H54 (cell line): ENCODE data around the gene ATF6.
A peak's percentile ranks its signal among the peaks of the same experiment; 100 is the strongest.
"Not testable (repeated sequence)": the region's sequence is repeated elsewhere in the genome, so short reads cannot be mapped to it uniquely, and the experiment has no call there.

ENCODE experiments used
- DNase-seq: peaks from one replicate; pipeline ENCODE4 v3.0.0; 2011; ENCODE audit warnings: low spot score, mixed read lengths; ENCODE audit not compliant: insufficient read length
- FAIRE-seq: peaks from 3 replicates; lab custom pipeline; 2011; peaks lifted over from hg19 to GRCh38; lab: Jason Lieb, UNC
- POLR2A ChIP-seq: IDR thresholded peaks from 2 replicates; pipeline ENCODE4 v1.6.1; 2011; ENCODE audit warnings: low read depth, mild to moderate bottlenecking, low read length

ATF6 gene

GRCh38 chr1:161766102-161766981 lies at the start of gene ATF6:
Gene ATF6, plus strand, starts transcription at chr1:161766320. Its CDS starts 41 bp downstream, at chr1:161766361.
- 0 out of 2 replicates have a peak, but pooled peaks have one; percentile 34 for TF ChIP-seq POLR2A
- FAIRE-seq (peak; percentile 23), DNase-seq (peak; percentile 30)

GRCh38 chr1:161718559-161719324 lies 47.4 kb upstream of the ATF6 start:
- no peak for TF ChIP-seq POLR2A
- FAIRE-seq (no peak), DNase-seq (no peak)

- FAIRE-seq (no peak), DNase-seq (no peak)
- no peak for TF ChIP-seq POLR2A
These were observed 46.9 kb upstream of the ATF6 start for GRCh38 chr1:161719325-161719611.

- DNase-seq: no peak
- TF ChIP-seq POLR2A: no peak
- FAIRE-seq: no peak
These were observed 45.7 kb upstream of the ATF6 start for GRCh38 chr1:161720422-161720821.

GRCh38 chr1:161720956-161721737 lies 45.0 kb upstream of the ATF6 start, which contains the start of gene FCRLB:
Gene FCRLB, plus strand, starts transcription at chr1:161721544. Its CDS starts 1,129 bp downstream, at chr1:161722673.
- TF ChIP-seq POLR2A: no peak
- DNase-seq: no peak
- FAIRE-seq: no peak

- DNase-seq (peak; percentile 75), FAIRE-seq (peak; percentile 30)
- no peak for TF ChIP-seq POLR2A
These were observed 44.3 kb upstream of the ATF6 start for GRCh38 chr1:161721738-161722343.

- DNase-seq (no peak), FAIRE-seq (no peak)
- no peak for TF ChIP-seq POLR2A
These were observed 43.7 kb upstream of the ATF6 start for GRCh38 chr1:161722406-161722805.

- DNase-seq (no peak), FAIRE-seq (no peak)
- no peak for TF ChIP-seq POLR2A
These were observed 42.5 kb upstream of the ATF6 start for GRCh38 chr1:161723459-161724141.

- not testable (repeated sequence) for DNase-seq, FAIRE-seq
- TF ChIP-seq POLR2A: 0 out of 2 replicates have a peak, but pooled peaks have one; percentile 12
These were observed 40.7 kb upstream of the ATF6 start for GRCh38 chr1:161725258-161725907.

GRCh38 chr1:161725908-161726472 lies 40.1 kb upstream of the ATF6 start:
- no peak for FAIRE-seq
- peak; percentile 30 for DNase-seq
- TF ChIP-seq POLR2A: no peak

- FAIRE-seq (no peak), DNase-seq (peak; percentile 76)
- peak; percentile 93 for TF ChIP-seq POLR2A
These were observed 39.5 kb upstream of the ATF6 start for GRCh38 chr1:161726473-161727255.
